ENCODE measurements around the gene PCDHB10. TPM values are rescaled to one million over a fixed set of nuclear protein-coding genes. Genes with fewer than 3 reads are reported as not detected.
"Not testable (repeated sequence)": the region's sequence is repeated elsewhere in the genome, so short reads cannot be mapped to it uniquely, and the experiment has no call there.

Gene PCDHB10
- total RNA-seq: not detected in 2 replicates

DNA sequence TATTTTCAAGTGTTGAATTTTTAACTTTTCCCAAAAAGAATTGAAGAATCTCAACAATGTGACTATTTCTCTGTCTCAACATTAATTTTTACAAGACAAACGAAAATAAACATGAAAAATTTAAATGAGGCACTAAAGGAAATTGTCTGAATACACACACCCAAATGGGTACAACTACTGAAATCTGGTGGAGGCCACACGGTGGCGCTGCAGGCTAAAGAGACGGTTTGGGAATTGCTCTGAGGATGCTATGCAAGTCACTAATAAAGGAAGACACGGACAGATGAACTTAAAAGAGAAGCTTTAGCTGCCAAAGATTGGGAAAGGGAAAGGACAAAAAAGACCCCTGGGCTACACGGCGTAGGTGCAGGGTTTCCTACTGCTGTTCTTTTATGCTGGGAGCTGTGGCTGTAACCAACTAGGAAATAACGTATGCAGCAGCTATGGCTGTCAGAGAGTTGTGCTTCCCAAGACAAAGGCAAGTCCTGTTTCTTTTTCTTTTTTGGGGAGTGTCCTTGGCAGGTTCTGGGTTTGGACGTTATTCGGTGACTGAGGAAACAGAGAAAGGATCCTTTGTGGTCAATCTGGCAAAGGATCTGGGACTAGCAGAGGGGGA, at the start of gene PCDHB10:
TSS of gene PCDHB10 (plus strand) at position 244 of the 616 bp plus-strand sequence. CDS start at position 444, 200 bp downstream.
- H3K4me1 Mint-ChIP-seq: no peaks in the 10 kb centered on the region
- peaks cover 4% of the 10 kb centered on the region for H3K36me3 Mint-ChIP-seq (ENCODE audit: low read depth)
- intact Hi-C loops (cut with micrococcal nuclease): loop anchor here (10.0 kb wide), 1 partner anchor 363 kb away; no protein-coding TSS in a partner anchor
- DNase-seq: peak; percentile 73
- peaks cover 22% of the 10 kb centered on the region for H3K9me3 Mint-ChIP-seq
- no peak within 1 kb of the TSS for H3K27ac Mint-ChIP-seq
- no peak within 1 kb of the TSS for H3K4me3 Mint-ChIP-seq
- peaks cover 2% of the 10 kb centered on the region for H3K27me3 Mint-ChIP-seq

DNA sequence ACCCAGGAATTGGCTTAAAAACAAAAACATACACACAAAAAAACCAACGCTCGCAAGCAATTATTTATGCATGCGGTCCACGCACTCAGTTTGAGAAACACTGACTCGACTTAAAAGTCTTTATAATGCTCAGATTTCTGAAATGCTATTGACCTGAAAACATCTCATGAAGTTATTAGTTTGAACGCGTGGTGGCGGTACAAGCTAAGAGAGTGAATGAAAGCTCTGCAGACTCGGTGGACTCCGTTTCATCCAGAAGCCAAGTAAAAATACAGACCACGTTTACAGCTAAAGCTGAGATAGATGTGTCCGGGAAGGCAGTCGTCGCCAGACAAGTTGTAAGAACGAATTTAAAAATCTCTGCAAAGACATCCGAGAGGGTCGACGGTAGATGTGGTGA, 42.3 kb upstream of the PCDHB10 start, which contains the start of gene PCDHB6:
TSS of gene PCDHB6 (plus strand) at position 246 of the 400 bp plus-strand sequence. CDS start 201 bp downstream, outside the sequence.
- intact Hi-C loops (cut with micrococcal nuclease): no loop called here
- H3K36me3 Mint-ChIP-seq (ENCODE audit: low read depth): peaks cover 5% of the 10 kb centered on the region
- DNase-seq: no peak

DNA sequence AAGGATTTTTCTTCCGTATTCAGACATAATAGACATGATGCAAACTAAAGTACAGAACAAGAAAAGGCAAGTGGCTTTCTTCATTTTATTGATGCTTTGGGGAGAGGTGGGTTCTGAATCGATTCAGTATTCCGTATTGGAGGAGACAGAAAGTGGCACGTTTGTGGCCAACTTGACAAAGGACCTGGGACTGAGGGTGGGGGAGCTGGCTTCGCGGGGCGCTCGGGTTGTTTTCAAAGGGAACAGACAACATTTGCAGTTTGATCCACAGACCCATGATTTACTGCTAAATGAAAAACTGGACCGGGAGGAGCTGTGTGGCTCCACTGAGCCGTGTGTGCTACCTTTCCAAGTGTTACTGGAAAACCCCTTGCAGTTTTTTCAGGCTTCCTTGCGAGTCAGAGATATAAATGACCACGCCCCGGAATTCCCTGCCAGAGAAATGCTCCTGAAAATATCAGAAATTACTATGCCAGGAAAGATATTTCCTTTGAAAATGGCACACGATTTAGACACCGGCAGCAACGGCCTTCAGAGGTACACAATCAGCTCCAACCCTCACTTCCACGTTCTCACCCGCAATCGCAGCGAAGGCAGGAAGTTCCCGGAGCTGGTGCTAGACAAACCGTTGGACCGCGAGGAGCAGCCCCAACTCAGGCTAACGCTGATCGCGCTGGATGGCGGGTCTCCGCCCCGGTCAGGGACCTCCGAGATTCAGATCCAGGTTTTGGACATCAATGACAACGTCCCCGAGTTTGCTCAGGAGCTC, 41.7 kb upstream of the PCDHB10 start:
- intact Hi-C loops (cut with micrococcal nuclease): no loop called here

More for the DNA sequence above, 42.3 kb upstream of the PCDHB10 start, which contains the start of gene PCDHB6:
- no peaks in the 10 kb centered on the region for H3K27me3 Mint-ChIP-seq
- no peak within 1 kb of the TSS for H3K4me3 Mint-ChIP-seq
- no peak within 1 kb of the TSS for H3K27ac Mint-ChIP-seq
- peaks cover 23% of the 10 kb centered on the region for H3K9me3 Mint-ChIP-seq
- H3K4me1 Mint-ChIP-seq: no peaks in the 10 kb centered on the region

DNA sequence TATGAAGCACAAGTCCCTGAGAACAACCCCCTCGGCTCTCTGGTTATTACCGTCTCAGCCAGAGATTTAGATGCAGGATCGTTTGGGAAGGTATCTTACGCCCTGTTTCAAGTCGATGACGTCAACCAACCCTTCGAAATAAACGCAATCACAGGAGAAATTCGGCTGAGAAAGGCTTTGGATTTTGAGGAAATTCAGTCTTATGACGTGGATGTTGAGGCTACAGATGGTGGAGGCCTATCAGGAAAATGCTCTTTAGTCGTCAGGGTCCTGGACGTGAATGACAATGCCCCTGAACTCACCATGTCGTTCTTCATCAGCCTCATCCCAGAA, 41.2 kb upstream of the PCDHB10 start:
- H3K36me3 Mint-ChIP-seq (ENCODE audit: low read depth): peaks cover 5% of the 10 kb centered on the region
- no peaks in the 10 kb centered on the region for H3K27me3 Mint-ChIP-seq
- H3K9me3 Mint-ChIP-seq: peaks cover 23% of the 10 kb centered on the region
- H3K4me3 Mint-ChIP-seq: no peak overlapping the region
- intact Hi-C loops (cut with micrococcal nuclease): no loop called here
- H3K4me1 Mint-ChIP-seq: no peaks in the 10 kb centered on the region
- H3K27ac Mint-ChIP-seq: no peak overlapping the region
- no peak for DNase-seq

More for the DNA sequence above, 41.7 kb upstream of the PCDHB10 start:
- no peaks in the 10 kb centered on the region for H3K27me3 Mint-ChIP-seq
- no peak for DNase-seq
- no peaks in the 10 kb centered on the region for H3K4me1 Mint-ChIP-seq
- H3K27ac Mint-ChIP-seq: no peak overlapping the region
- H3K36me3 Mint-ChIP-seq (ENCODE audit: low read depth): peaks cover 5% of the 10 kb centered on the region
- peaks cover 23% of the 10 kb centered on the region for H3K9me3 Mint-ChIP-seq
- no peak overlapping the region for H3K4me3 Mint-ChIP-seq

DNA sequence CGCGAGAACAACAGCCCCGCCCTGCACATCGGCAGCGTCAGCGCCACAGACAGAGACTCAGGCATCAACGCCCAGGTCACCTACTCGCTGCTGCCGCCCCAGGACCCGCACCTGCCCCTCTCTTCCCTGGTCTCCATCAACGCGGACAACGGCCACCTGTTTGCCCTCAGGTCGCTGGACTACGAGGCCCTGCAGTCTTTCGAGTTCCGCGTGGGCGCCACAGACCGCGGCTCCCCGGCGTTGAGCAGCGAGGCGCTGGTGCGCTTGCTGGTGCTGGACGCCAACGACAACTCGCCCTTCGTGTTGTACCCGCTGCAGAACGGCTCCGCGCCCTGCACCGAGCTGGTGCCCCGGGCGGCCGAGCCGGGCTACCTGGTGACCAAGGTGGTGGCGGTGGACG, 40.5 kb upstream of the PCDHB10 start:
- DNase-seq; H3K27ac Mint-ChIP-seq; intact Hi-C loops (cut with micrococcal nuclease); H3K27me3 Mint-ChIP-seq; H3K4me3 Mint-ChIP-seq; H3K36me3 Mint-ChIP-seq (ENCODE audit: low read depth); H3K4me1 Mint-ChIP-seq: not testable (repeated sequence)
- peaks cover 23% of the 10 kb centered on the region for H3K9me3 Mint-ChIP-seq

DNA sequence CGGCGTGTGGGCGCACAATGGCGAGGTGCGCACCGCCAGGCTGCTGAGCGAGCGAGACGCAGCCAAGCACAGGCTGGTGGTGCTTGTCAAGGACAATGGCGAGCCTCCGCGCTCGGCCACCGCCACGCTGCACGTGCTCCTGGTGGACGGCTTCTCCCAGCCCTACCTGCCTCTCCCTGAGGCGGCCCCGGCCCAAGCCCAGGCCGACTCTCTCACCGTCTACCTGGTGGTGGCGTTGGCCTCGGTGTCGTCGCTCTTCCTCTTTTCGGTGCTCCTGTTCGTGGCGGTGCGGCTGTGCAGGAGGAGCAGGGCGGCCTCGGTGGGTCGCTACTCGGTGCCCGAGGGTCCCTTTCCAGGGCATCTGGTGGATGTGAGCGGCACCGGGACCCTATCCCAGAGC, 40.1 kb upstream of the PCDHB10 start:
- H3K4me1 Mint-ChIP-seq; intact Hi-C loops (cut with micrococcal nuclease); H3K27ac Mint-ChIP-seq; H3K36me3 Mint-ChIP-seq (ENCODE audit: low read depth); H3K4me3 Mint-ChIP-seq; H3K27me3 Mint-ChIP-seq; DNase-seq: not testable (repeated sequence)
- peaks cover 23% of the 10 kb centered on the region for H3K9me3 Mint-ChIP-seq

DNA sequence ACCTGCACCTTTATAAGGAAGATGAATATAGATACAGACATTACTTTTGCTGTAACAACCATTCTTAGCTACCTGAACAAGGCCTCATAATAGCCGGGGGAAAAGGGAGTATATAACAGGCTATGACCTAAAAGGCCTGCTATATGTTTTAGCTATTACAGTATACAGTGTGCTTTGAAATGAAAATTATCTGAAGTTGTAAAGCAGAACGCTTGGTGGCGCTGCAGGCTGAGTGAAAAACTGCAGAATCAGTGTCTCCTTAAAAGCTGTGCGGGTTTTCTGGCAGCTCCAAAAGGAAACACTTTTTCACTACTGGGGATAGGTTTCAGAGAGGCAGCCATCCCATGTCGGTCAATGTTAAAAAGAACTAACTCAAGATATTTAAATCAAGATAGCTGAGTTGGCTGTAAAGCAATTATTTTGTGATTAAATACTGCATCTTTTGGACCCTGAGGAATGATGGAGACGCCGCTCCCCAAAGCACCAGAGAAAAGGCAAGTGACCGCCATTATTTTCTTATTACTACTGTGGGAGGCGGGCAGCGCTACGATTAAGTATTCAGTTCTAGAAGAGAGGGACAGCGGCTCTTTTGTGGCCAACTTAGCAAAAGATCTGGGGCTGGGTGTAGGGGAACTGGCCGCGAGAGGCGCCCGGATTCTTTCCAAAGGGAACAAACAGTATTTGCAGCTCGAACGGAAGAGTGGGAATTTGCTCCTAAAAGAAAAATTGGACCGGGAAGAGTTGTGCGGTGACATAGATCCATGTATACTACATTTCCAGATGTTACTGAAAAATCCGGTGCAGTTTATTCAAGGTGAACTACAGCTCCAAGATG, 36.4 kb upstream of the PCDHB10 start:
- intact Hi-C loops (cut with micrococcal nuclease): no loop called here
- peaks cover 11% of the 10 kb centered on the region for H3K9me3 Mint-ChIP-seq
- H3K4me1 Mint-ChIP-seq: no peaks in the 10 kb centered on the region
- H3K36me3 Mint-ChIP-seq (ENCODE audit: low read depth): peaks cover 5% of the 10 kb centered on the region
- no peak overlapping the region for H3K27ac Mint-ChIP-seq
- no peak for DNase-seq
- no peaks in the 10 kb centered on the region for H3K27me3 Mint-ChIP-seq
- no peak overlapping the region for H3K4me3 Mint-ChIP-seq

DNA sequence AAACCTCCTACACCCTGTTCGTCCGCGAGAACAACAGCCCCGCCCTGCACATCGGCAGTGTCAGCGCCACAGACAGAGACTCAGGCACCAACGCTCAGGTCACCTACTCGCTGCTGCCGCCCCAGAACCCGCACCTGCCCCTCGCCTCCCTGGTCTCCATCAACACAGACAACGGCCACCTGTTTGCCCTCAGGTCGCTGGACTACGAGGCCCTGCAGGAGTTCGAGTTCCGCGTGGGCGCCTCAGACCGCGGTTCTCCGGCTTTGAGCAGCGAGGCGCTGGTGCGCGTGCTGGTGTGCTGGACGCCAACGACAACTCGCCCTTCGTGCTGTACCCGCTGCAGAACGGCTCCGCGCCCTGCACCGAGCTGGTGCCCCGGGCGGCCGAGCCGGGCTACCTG, 34.8 kb upstream of the PCDHB10 start:
- DNase-seq; H3K4me1 Mint-ChIP-seq; H3K27me3 Mint-ChIP-seq; H3K4me3 Mint-ChIP-seq; intact Hi-C loops (cut with micrococcal nuclease); H3K9me3 Mint-ChIP-seq; H3K36me3 Mint-ChIP-seq (ENCODE audit: low read depth); H3K27ac Mint-ChIP-seq: not testable (repeated sequence)

DNA sequence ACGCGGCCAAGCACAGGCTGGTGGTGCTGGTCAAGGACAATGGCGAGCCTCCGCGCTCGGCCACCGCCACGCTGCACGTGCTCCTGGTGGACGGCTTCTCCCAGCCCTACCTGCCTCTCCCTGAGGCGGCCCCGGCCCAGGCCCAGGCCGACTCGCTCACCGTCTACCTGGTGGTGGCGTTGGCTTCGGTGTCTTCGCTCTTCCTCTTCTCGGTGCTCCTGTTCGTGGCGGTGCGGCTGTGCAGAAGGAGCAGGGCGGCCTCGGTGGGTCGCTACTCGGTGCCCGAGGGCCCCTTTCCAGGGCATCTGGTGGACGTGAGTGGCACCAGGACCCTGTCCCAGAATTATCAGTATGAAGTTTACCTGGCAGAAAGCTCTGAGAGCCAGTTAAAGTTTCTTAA, 34.3 kb upstream of the PCDHB10 start:
- H3K9me3 Mint-ChIP-seq; H3K4me1 Mint-ChIP-seq; DNase-seq; H3K36me3 Mint-ChIP-seq (ENCODE audit: low read depth); intact Hi-C loops (cut with micrococcal nuclease); H3K27me3 Mint-ChIP-seq; H3K27ac Mint-ChIP-seq; H3K4me3 Mint-ChIP-seq: not testable (repeated sequence)

DNA sequence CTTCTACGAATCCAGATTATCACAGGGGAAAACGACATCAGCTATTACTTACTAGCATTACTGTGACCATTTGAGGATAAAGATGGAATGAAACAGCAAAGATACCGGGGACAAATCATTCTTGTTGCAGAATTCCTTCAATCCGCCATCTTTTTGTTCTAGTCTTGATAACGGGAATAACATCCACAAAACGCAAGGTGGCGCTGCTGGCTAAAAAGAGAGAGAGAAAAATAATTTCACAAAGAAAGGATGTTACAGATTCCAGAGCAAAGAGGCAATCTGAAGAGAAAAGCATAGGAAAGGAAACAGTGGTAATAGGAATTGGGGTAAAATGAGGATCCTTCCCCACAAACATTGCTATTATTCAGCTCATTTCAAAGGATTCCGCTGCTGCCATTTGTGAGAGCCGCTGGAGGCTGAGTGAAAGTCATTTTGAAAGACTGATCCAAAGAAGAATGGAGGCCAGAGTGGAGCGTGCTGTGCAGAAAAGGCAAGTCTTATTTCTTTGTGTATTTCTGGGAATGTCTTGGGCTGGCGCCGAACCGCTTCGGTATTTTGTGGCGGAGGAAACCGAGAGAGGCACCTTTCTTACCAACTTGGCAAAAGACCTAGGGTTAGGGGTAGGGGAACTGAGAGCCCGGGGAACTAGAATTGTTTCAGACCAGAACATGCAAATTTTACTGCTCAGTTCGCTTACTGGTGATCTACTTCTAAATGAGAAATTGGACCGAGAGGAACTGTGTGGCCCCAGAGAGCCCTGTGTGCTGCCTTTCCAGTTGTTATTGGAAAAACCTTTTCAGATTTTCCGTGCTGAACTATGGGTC, 19.6 kb upstream of the PCDHB10 start, which contains the start of gene PCDHB7:
TSS of gene PCDHB7 (plus strand) at position 264 of the 824 bp plus-strand sequence. CDS start at position 456, 192 bp downstream.
- Mint-ChIP-seq H3K4me1 (no peaks in the 10 kb centered on the region), H3K9me3 (no peaks in the 10 kb centered on the region), H3K36me3 (ENCODE audit: low read depth) (peaks cover 2% of the 10 kb centered on the region), H3K27me3 (no peaks in the 10 kb centered on the region), H3K4me3 (no peak within 1 kb of the TSS), H3K27ac (no peak within 1 kb of the TSS)
- intact Hi-C loops (cut with micrococcal nuclease): no loop called here
- peak; percentile 66 for DNase-seq

DNA sequence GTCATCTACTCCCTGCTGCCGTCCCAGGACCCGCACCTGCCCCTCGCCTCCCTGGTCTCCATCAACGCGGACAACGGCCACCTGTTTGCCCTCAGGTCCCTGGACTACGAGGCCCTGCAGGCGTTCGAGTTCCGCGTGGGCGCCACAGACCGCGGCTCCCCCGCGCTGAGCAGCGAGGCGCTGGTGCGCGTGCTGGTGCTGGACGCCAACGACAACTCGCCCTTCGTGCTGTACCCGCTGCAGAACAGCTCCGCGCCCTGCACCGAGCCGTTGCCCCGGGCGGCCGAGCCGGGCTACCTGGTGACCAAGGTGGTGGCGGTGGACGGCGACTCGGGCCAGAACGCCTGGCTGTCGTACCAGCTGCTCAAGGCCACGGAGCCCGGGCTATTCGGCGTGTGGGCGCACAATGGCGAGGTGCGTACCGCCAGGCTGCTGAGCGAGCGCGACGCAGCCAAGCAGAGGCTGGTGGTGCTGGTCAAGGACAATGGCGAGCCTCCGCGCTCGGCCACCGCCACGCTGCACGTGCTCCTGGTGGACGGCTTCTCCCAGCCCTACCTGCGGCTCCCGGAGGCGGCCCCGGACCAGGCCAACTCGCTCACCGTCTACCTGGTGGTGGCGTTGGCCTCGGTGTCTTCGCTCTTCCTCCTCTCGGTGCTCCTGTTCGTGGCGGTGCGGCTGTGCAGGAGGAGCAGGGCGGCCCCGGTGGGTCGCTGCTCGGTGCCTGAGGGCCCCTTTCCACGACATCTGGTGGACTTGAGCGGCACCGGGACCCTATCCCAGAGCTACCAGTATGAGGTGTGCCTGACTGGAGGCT, 17.7 kb upstream of the PCDHB10 start:
- intact Hi-C loops (cut with micrococcal nuclease); H3K4me3 Mint-ChIP-seq; H3K9me3 Mint-ChIP-seq; H3K4me1 Mint-ChIP-seq; H3K36me3 Mint-ChIP-seq (ENCODE audit: low read depth); DNase-seq; H3K27me3 Mint-ChIP-seq; H3K27ac Mint-ChIP-seq: not testable (repeated sequence)

DNA sequence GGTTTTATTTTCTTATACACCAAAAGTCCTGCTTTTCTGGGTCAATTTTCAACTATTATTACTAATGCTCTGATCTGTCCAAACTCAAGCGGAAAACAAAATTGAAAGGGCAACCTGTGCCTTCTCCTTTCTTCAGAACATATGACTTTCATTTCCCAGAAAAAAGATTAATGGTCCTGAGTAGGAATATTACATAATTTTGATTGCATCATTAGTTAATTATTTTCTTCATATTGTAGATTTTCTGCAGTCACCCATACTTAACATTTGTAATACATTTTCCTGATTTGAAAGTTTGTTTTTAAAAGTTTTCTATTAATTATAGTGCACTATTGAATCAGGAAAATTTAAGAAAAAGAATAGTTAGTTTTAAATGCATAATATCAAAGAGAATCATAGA, 16.2 kb upstream of the PCDHB10 start:
- H3K4me3 Mint-ChIP-seq: no peak overlapping the region
- no peaks in the 10 kb centered on the region for H3K27me3 Mint-ChIP-seq
- no peak for DNase-seq
- H3K36me3 Mint-ChIP-seq (ENCODE audit: low read depth): peaks cover 2% of the 10 kb centered on the region
- intact Hi-C loops (cut with micrococcal nuclease): no loop called here
- H3K9me3 Mint-ChIP-seq: peaks cover 3% of the 10 kb centered on the region
- no peak overlapping the region for H3K27ac Mint-ChIP-seq
- no peaks in the 10 kb centered on the region for H3K4me1 Mint-ChIP-seq

All from activated CD4-positive, alpha-beta T cell treated with anti-CD3 and anti-CD28 coated beads, Interleukin-2, amount 10 ng/mL, durations not matched to agents 24 days and 14 days (primary cell).